Osteoblast (primary cell): ENCODE data around the gene COL27A1. TPM values are rescaled to one million over a fixed set of nuclear protein-coding genes. Genes with fewer than 3 reads are reported as not detected.

Experiments used
- DNase-seq: peaks from one replicate; pipeline ENCODE4 v3.0.0; 2011; ENCODE audit warnings: low spot score, mixed read lengths; ENCODE audit not compliant: insufficient read length; ENCODE audit errors: missing footprints
- H2AFZ ChIP-seq: 2 replicates; pipeline ENCODE4 v1.6.0; 2011; ENCODE audit warnings: mild to moderate bottlenecking, low read length
- H3K27ac ChIP-seq: 2 replicates; pipeline ENCODE4 v1.5.1; 2011; ENCODE audit warnings: mild to moderate bottlenecking, low read depth, low read length, moderate library complexity
- H3K27me3 ChIP-seq: 2 replicates; pipeline ENCODE4 v1.6.0; 2012; ENCODE audit warnings: mild to moderate bottlenecking, control low read depth, inconsistent platforms, low read length, moderate library complexity; ENCODE audit not compliant: insufficient read depth
- H3K36me3 ChIP-seq: 2 replicates; pipeline ENCODE4 v1.5.1; 2011; ENCODE audit warnings: mild to moderate bottlenecking, low read length, control low read depth, moderate library complexity; ENCODE audit not compliant: insufficient read depth
- H3K4me1 ChIP-seq: 2 replicates; pipeline ENCODE4 v1.5.1; 2011; ENCODE audit warnings: mild to moderate bottlenecking, low read length, control low read depth, moderate library complexity; ENCODE audit not compliant: insufficient read depth
- H3K4me2 ChIP-seq: 2 replicates; pipeline ENCODE4 v1.6.0; 2011; ENCODE audit warnings: mild to moderate bottlenecking, low read length; ENCODE audit not compliant: insufficient read depth
- H3K4me3 ChIP-seq: fragments of 200-600 bp; sonication (generic); 3 replicates; pipeline ENCODE4 v1.5.1; 2012; ENCODE audit warnings: mild to moderate bottlenecking, low read length, inconsistent platforms; ENCODE audit not compliant: insufficient read depth
- H3K79me2 ChIP-seq: 2 replicates; pipeline ENCODE4 v1.6.0; 2012; ENCODE audit warnings: mild to moderate bottlenecking, low read length, control low read depth, inconsistent platforms; ENCODE audit not compliant: insufficient read depth
- H3K9me3 ChIP-seq: 2 replicates; pipeline ENCODE4 v1.5.1; 2011; ENCODE audit warnings: low read depth, low read length, control low read depth
- H4K20me1 ChIP-seq: 2 replicates; pipeline ENCODE4 v1.6.0; 2012; ENCODE audit warnings: mild to moderate bottlenecking, low read length, control low read depth; ENCODE audit not compliant: insufficient read depth
- CTCF ChIP-seq: IDR thresholded peaks from 2 replicates; pipeline ENCODE4 v1.5.1; 2011; ENCODE audit warnings: mild to moderate bottlenecking, low read depth, low read length, moderate library complexity; ENCODE audit errors: extremely low read depth
- total RNA-seq: library from RNA; depleted of rRNA; stranded (reverse); fragments of >200 nt; gene quantifications from 2 replicates; pipeline ENCODE4 v1.2.3, GENCODE V29; 2012

Gene COL27A1
- total RNA-seq, 1 donor = 10.1 TPM

- no peaks in the 10 kb centered on the region for H3K79me2 ChIP-seq
- TF ChIP-seq CTCF = no peak
- H3K27me3 ChIP-seq = no peaks in the 10 kb centered on the region
- H3K4me1 ChIP-seq = peaks cover 36% of the 10 kb centered on the region
- DNase-seq = peak; percentile 57
- H3K4me2 ChIP-seq = no peak overlapping the region
- no peaks in the 10 kb centered on the region for H3K9me3 ChIP-seq
- H2AFZ ChIP-seq = no peak overlapping the region
- no peak overlapping the region for H3K4me3 ChIP-seq
- H4K20me1 ChIP-seq = no peaks in the 10 kb centered on the region
- H3K27ac ChIP-seq = no peak overlapping the region
- no peaks in the 10 kb centered on the region for H3K36me3 ChIP-seq
Measured at GRCh38 chr9:114283551-114284111, 128.3 kb downstream of the COL27A1 start.

GRCh38 chr9:114284316-114285060 is 129.2 kb downstream of the COL27A1 start:
- Histone ChIP-seq H3K27ac (peak overlapping the region; percentile 54), H3K36me3 (no peaks in the 10 kb centered on the region), H3K27me3 (no peaks in the 10 kb centered on the region), H3K4me1 (peaks cover 28% of the 10 kb centered on the region), H3K4me3 (no peak overlapping the region), H2AFZ (no peak overlapping the region), H3K9me3 (no peaks in the 10 kb centered on the region), H4K20me1 (no peaks in the 10 kb centered on the region), H3K4me2 (no peak overlapping the region), H3K79me2 (no peaks in the 10 kb centered on the region)
- DNase-seq = peak; percentile 55
- TF ChIP-seq CTCF = no peak

GRCh38 chr9:114285166-114285867 is 130.0 kb downstream of the COL27A1 start:
- peak; percentile 97 for DNase-seq
- Histone ChIP-seq H3K4me3 (no peak overlapping the region), H3K4me1 (peaks cover 27% of the 10 kb centered on the region), H3K36me3 (no peaks in the 10 kb centered on the region), H3K79me2 (no peaks in the 10 kb centered on the region), H2AFZ (no peak overlapping the region), H4K20me1 (no peaks in the 10 kb centered on the region), H3K27ac (peak overlapping the region; percentile 54), H3K27me3 (no peaks in the 10 kb centered on the region), H3K4me2 (peak overlapping the region; percentile 38), H3K9me3 (no peaks in the 10 kb centered on the region)
- no peak for TF ChIP-seq CTCF

GRCh38 chr9:114286146-114286679 is 130.9 kb downstream of the COL27A1 start:
- no peaks in the 10 kb centered on the region for H3K79me2 ChIP-seq
- no peaks in the 10 kb centered on the region for H3K36me3 ChIP-seq
- peak; percentile 32 for DNase-seq
- H4K20me1 ChIP-seq = no peaks in the 10 kb centered on the region
- no peak overlapping the region for H3K4me3 ChIP-seq
- no peaks in the 10 kb centered on the region for H3K9me3 ChIP-seq
- no peak for TF ChIP-seq CTCF
- no peak overlapping the region for H3K4me2 ChIP-seq
- no peak overlapping the region for H2AFZ ChIP-seq
- H3K4me1 ChIP-seq = peaks cover 27% of the 10 kb centered on the region
- H3K27me3 ChIP-seq = no peaks in the 10 kb centered on the region
- H3K27ac ChIP-seq = no peak overlapping the region
